ENCODE data around the gene FAM83F. TPM values are rescaled to one million over a fixed set of nuclear protein-coding genes. Genes with fewer than 3 reads are reported as not detected.

FAM83F gene
- total and polyA plus RNA-seq, 8 donors: 0.15 to 0.73 (median 0.26) TPM

- H3K27ac ChIP-seq: no peak overlapping the region
- intact Hi-C loops (cut with DNase I): loop anchor here (5.0 to 10.0 kb wide), 2 partner anchors 293 to 306 kb away; partner anchors contain the start of gene ADSL (in 1 of the 2)
- DNase-seq: no peak
- no peak overlapping the region for H3K4me3 ChIP-seq
- no peak for TF ChIP-seq CTCF (IDR thresholded peaks at IDR 0.05)
- ATAC-seq: no peak
- H3K27me3 ChIP-seq: peaks cover 0 to 25% of the 10 kb centered on the region in 2 donors
- peaks cover 10 to 19% of the 10 kb centered on the region in 2 donors for H3K4me1 ChIP-seq
- no peaks in the 10 kb centered on the region for H3K36me3 ChIP-seq
- H3K9me3 ChIP-seq: no peaks in the 10 kb centered on the region
These were observed 46.8 kb downstream of the FAM83F start for GRCh38 chr22:40041366-40042137.

- peaks cover 0 to 25% of the 10 kb centered on the region in 2 donors for H3K27me3 ChIP-seq
- H3K36me3 ChIP-seq: no peaks in the 10 kb centered on the region
- no peak for DNase-seq
- H3K4me1 ChIP-seq: peaks cover 10 to 17% of the 10 kb centered on the region in 2 donors
- H3K9me3 ChIP-seq: no peaks in the 10 kb centered on the region
- H3K4me3 ChIP-seq: no peak overlapping the region
- no peak overlapping the region for H3K27ac ChIP-seq
- intact Hi-C loops (cut with DNase I): loop anchor here (5.0 to 10.0 kb wide), 2 partner anchors 292 to 305 kb away; partner anchors contain the start of gene ADSL (in 1 of the 2)
- no peak for ATAC-seq
- no peak for TF ChIP-seq CTCF (IDR thresholded peaks at IDR 0.05)
These were observed 47.6 kb downstream of the FAM83F start for GRCh38 chr22:40042312-40042711.

- intact Hi-C loops (cut with DNase I): loop anchor here (5.0 to 10.0 kb wide), 2 partner anchors 292 to 304 kb away; partner anchors contain the start of gene ADSL (in 1 of the 2)
- DNase-seq: peak in 2 of 4 donors; percentile 89 to 90
- no peak for TF ChIP-seq CTCF (IDR thresholded peaks at IDR 0.05)
- Histone ChIP-seq H3K36me3 (no peaks in the 10 kb centered on the region), H3K9me3 (no peaks in the 10 kb centered on the region), H3K27ac (peak overlapping the region; percentile 90 to 96), H3K27me3 (peaks cover 0 to 18% of the 10 kb centered on the region in 2 donors), H3K4me1 (peaks cover 10 to 17% of the 10 kb centered on the region in 2 donors), H3K4me3 (peak overlapping the region in 1 of 2 donors; percentile 73)
- no peak for ATAC-seq
These were observed 48.3 kb downstream of the FAM83F start for GRCh38 chr22:40043081-40043480.

- Histone ChIP-seq H3K27ac (peak overlapping the region; percentile 90 to 96), H3K4me3 (peak overlapping the region; percentile 65 to 73), H3K9me3 (no peaks in the 10 kb centered on the region), H3K27me3 (peaks cover 0 to 11% of the 10 kb centered on the region in 2 donors), H3K36me3 (no peaks in the 10 kb centered on the region), H3K4me1 (peaks cover 10 to 17% of the 10 kb centered on the region in 2 donors)
- DNase-seq (no peak), ATAC-seq (no peak)
- intact Hi-C loops (cut with DNase I): loop anchor here (5.0 to 10.0 kb wide), 2 partner anchors 291 to 304 kb away; partner anchors contain the start of gene ADSL (in 1 of the 2)
- no peak for TF ChIP-seq CTCF (IDR thresholded peaks at IDR 0.05)
These were observed 49.0 kb downstream of the FAM83F start for GRCh38 chr22:40043793-40044101.
